Activated CD8-positive, alpha-beta T cell treated with anti-CD3 and anti-CD28 coated beads for 36 hours (primary cell): ENCODE measurements around the gene RXRA. TPM values are rescaled to one million over a fixed set of nuclear protein-coding genes. Genes with fewer than 3 reads are reported as not detected.

Experiments
- ATAC-seq: fragments of 200-7000 bp; cut with Tn5 transposase; one replicate; pipeline ENCODE4 v1.10.0; 2021; ENCODE audit warnings: mild to moderate bottlenecking, moderate library complexity
- CTCF ChIA-PET: fragments of 350-600 bp; sonication (Branson Sonifier 250); formaldehyde crosslinking; loops from one replicate; lab custom pipeline; 2021; ENCODE audit warnings: antibody characterized with exemption; lab: Charles Lee
- POLR2A ChIA-PET: fragments of 350-600 bp; sonication (Branson Sonifier 250); formaldehyde crosslinking; loops from one replicate; lab custom pipeline; 2021; ENCODE audit warnings: antibody characterized with exemption; lab: Charles Lee
- DNase-seq: peaks from one replicate; pipeline ENCODE4 v3.0.0-alpha.2; 2020
- H3K27ac Mint-ChIP-seq: one replicate; pipeline ENCODE4 v1.8.0; 2021; ENCODE audit warnings: mild to moderate bottlenecking, mixed read lengths
- H3K27me3 Mint-ChIP-seq: one replicate; pipeline ENCODE4 v1.8.0; 2021; ENCODE audit warnings: mixed read lengths
- H3K36me3 Mint-ChIP-seq: one replicate; pipeline ENCODE4 v1.8.0; 2021; ENCODE audit warnings: low read depth, mixed read lengths
- H3K4me1 Mint-ChIP-seq: one replicate; pipeline ENCODE4 v1.8.0; 2021; ENCODE audit warnings: low read depth, mixed read lengths
- H3K4me3 Mint-ChIP-seq: one replicate; pipeline ENCODE4 v1.8.0; 2021; ENCODE audit warnings: mild to moderate bottlenecking, moderate library complexity, mixed read lengths
- H3K9me3 Mint-ChIP-seq: one replicate; pipeline ENCODE4 v1.8.0; 2021; ENCODE audit warnings: mixed read lengths
- intact Hi-C: fragments of 100-400 bp; cut with micrococcal nuclease; formaldehyde crosslinking; loops from one replicate; pipeline ENCODE4 v1.10.0; 2022
- total RNA-seq, 2 experiments: library from RNA; stranded (reverse); gene quantifications; one replicate each; pipeline ENCODE4 v1.2.3, GENCODE V29; 2021
- TF ChIP-seq, protein P1 (sequence below): fragments of 200-600 bp; IDR thresholded peaks from one replicate; pipeline ENCODE4 v1.8.0; 2022; ENCODE audit warnings: antibody characterized with exemption, mild to moderate bottlenecking

The RXRA gene
- total RNA-seq, 2 experiments from 2014 or later: 23.2 to 23.8 TPM

DNA sequence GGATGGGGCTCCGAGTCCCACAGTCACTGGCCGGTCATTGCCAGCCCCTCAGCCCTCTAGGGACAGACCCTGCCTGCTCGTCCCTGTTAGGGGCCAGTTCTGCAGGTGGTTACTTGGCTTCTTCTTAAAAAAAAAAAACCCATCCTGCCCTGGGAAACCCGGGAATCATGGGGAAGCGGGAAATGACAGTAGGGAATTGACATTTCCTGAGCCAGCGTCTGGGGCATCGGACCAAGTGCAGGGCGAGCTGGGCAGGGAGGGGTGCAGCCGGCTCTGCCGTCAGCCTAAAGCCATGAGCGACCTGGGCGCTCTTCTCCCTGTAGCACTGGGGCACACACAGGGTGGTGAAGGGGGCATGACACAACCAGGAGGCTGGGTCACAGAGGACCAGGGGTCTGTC, 66.6 kb downstream of the RXRA start:
- DNase-seq: no peak
- intact Hi-C loops: no loop called here
- TF ChIP-seq, protein P1, sequence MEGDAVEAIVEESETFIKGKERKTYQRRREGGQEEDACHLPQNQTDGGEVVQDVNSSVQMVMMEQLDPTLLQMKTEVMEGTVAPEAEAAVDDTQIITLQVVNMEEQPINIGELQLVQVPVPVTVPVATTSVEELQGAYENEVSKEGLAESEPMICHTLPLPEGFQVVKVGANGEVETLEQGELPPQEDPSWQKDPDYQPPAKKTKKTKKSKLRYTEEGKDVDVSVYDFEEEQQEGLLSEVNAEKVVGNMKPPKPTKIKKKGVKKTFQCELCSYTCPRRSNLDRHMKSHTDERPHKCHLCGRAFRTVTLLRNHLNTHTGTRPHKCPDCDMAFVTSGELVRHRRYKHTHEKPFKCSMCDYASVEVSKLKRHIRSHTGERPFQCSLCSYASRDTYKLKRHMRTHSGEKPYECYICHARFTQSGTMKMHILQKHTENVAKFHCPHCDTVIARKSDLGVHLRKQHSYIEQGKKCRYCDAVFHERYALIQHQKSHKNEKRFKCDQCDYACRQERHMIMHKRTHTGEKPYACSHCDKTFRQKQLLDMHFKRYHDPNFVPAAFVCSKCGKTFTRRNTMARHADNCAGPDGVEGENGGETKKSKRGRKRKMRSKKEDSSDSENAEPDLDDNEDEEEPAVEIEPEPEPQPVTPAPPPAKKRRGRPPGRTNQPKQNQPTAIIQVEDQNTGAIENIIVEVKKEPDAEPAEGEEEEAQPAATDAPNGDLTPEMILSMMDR: no peak
- H3K27me3 Mint-ChIP-seq: peaks cover 4% of the 10 kb centered on the region
- H3K36me3 Mint-ChIP-seq: peaks cover 8% of the 10 kb centered on the region
- H3K4me3 Mint-ChIP-seq: peak overlapping the region; percentile 77
- ATAC-seq: no peak
- H3K4me1 Mint-ChIP-seq: peaks cover 76% of the 10 kb centered on the region
- CTCF ChIA-PET: interaction anchor here (1.1 to 2.0 kb wide), 2 partner anchors 14 to 224 kb away, joined by 3 to 10 read pairs; no protein-coding TSS in a partner anchor
- peaks cover 4% of the 10 kb centered on the region for H3K9me3 Mint-ChIP-seq
- POLR2A ChIA-PET: interaction anchor here (1.1 to 3.4 kb wide), 2 partner anchors 12 to 50 kb away, joined by 3 to 28 read pairs; no protein-coding TSS in a partner anchor
- H3K27ac Mint-ChIP-seq: peak overlapping the region; percentile 91

DNA sequence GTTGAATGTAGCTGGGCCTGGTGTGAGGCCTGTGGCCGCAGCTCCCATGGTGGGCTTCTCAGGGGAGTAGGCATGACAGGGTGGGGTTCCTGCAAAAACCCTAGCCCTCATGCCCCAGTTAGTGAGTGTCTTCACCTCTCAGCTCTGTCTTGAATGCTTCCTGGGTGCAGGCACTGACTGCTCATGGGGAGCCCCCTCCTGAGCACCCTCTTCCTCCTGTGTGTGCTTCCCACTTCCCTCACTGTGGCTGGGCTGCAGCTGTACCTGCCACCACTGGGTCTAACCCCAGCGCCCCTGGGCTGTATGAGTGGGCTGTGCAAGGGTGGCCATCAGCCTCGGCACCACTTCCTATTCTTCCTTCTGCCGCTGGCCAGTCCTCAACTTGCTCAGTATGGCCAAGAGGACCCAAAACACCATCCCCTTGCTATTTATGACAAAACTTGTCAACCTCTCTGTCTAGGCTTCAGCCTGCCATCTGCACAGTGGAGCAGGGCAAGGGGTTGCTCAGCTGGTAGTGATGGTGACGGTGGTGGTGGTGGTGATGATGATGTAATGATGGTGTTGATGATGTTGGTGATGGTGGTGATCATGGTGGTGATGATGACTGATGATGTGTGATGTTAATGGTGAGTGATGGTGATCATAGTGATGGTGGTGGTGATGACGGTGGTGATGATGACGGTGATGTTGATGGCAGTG, 67.5 kb downstream of the RXRA start:
- DNase-seq (peak; percentile 50), ATAC-seq (no peak)
- TF ChIP-seq, protein P1: no peak
- H3K27me3 Mint-ChIP-seq: no peaks in the 10 kb centered on the region
- H3K4me1 Mint-ChIP-seq: peaks cover 68% of the 10 kb centered on the region
- peaks cover 4% of the 10 kb centered on the region for H3K9me3 Mint-ChIP-seq
- CTCF ChIA-PET: interaction anchor here (1.1 kb wide), 1 partner anchor 225 kb away, joined by 3 read pairs; no protein-coding TSS in a partner anchor
- peak overlapping the region; percentile 77 for H3K4me3 Mint-ChIP-seq
- H3K27ac Mint-ChIP-seq: peak overlapping the region; percentile 91
- H3K36me3 Mint-ChIP-seq: peaks cover 8% of the 10 kb centered on the region
- POLR2A ChIA-PET: interaction anchor here (0.7 to 1.1 kb wide), 2 partner anchors 49 to 50 kb away, joined by 3 read pairs; no protein-coding TSS in a partner anchor
- intact Hi-C loops: no loop called here

DNA sequence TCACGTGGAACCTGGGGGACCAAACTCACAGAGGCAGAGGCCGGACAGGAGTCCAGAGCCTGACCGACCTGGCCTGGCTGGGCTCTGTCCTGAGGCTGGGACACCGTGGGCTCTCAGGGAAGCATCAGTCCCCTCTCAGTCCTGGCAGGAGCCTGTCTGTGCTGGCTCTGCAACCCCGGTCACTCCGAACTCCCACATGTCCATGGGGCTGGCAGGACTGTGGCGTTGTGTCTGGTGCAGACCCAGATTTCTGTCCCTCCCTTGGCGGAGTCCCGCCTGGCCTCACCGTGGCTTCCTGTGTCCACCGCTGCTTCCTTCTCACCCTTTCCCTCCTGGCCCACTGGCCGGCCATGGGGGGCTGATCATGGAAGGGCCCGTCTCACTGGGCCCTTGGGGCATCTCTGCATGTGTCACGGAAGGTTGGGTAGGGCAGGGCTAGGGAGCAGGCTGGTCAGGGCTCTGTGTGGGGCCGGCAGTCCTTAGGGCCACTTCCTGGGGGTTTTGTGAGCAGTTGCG, 68.8 kb downstream of the RXRA start:
- ChIA-PET CTCF (interaction anchor here (1.5 kb wide), 1 partner anchor 224 kb away, joined by 4 read pairs; no protein-coding TSS in a partner anchor), POLR2A (interaction anchor here (1.7 to 2.6 kb wide), 3 partner anchors 11 to 16 kb away, joined by 4 to 16 read pairs (median 6); no protein-coding TSS in a partner anchor)
- DNase-seq: no peak
- H3K9me3 Mint-ChIP-seq: peaks cover 5% of the 10 kb centered on the region
- H3K27me3 Mint-ChIP-seq: no peaks in the 10 kb centered on the region
- ATAC-seq: no peak
- intact Hi-C loops: no loop called here
- H3K36me3 Mint-ChIP-seq: peaks cover 15% of the 10 kb centered on the region
- TF ChIP-seq, protein P1: no peak
- H3K4me3 Mint-ChIP-seq: no peak overlapping the region
- peak overlapping the region; percentile 83 for H3K27ac Mint-ChIP-seq
- peaks cover 64% of the 10 kb centered on the region for H3K4me1 Mint-ChIP-seq

DNA sequence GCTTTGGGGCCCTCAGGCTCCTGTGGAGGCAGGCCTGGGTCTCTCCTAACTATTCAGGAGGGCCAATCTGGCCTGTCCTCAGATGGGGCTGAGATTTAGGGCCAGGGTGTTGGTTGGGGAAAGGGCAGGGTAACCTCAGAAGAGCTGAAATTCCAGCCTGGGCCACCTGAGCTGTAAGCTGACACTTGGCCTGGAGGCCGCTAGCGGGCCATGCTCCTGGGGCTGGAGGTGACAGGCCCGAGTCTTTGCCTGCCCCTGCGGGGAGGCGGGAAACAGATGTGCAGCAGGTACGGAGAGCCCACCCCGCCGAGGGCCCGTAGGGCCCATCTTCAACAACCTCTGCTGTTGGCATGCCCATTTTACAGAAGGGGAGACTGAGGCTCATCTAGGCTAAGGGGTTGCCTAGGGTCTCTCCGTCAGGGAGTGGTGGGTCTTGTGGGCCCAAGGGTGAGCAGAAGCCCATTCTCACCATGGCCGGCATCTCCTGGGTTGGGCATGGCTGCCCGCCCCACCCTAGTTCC, 69.5 kb downstream of the RXRA start:
- Mint-ChIP-seq H3K36me3 (peaks cover 15% of the 10 kb centered on the region), H3K27me3 (no peaks in the 10 kb centered on the region), H3K4me3 (peak overlapping the region; percentile 65), H3K9me3 (peaks cover 5% of the 10 kb centered on the region), H3K4me1 (peaks cover 58% of the 10 kb centered on the region), H3K27ac (peak overlapping the region; percentile 83)
- TF ChIP-seq, protein P1: no peak
- POLR2A ChIA-PET: interaction anchor here (0.9 to 2.6 kb wide), 8 partner anchors 10 to 260 kb away, joined by 3 to 16 read pairs (median 4); partner anchors contain the start of gene WDR5
- DNase-seq (no peak), ATAC-seq (no peak)
- CTCF ChIA-PET: interaction anchor here (1.5 to 2.1 kb wide), 4 partner anchors 11 to 225 kb away, joined by 4 to 8 read pairs (median 6); no protein-coding TSS in a partner anchor
- intact Hi-C loops: no loop called here
